ENCODE data around the gene ZBTB42.

The ZBTB42 gene

GRCh38 chr14:104796687-104797081 is 4.2 kb upstream of the ZBTB42 start:
- peak overlapping the region; percentile 74 for H3K4me3 Mint-ChIP-seq
- H3K27me3 Mint-ChIP-seq, result no peaks in the 10 kb centered on the region
- DNase-seq (ENCODE audit: low spot score in 2 of 2) (no peak), ATAC-seq (replicated peaks; ENCODE audit: extremely low read depth, poor library complexity, severe bottlenecking) (no peak)
- H3K36me3 Mint-ChIP-seq (ENCODE audit: insufficient read depth), result peaks cover 20% of the 10 kb centered on the region
- H3K4me1 Mint-ChIP-seq, result peaks cover 48% of the 10 kb centered on the region
- no peaks in the 10 kb centered on the region for H3K9me3 Mint-ChIP-seq
- H3K27ac Mint-ChIP-seq (ENCODE audit: low read depth), result peak overlapping the region; percentile 46

- Mint-ChIP-seq H3K4me1 (peaks cover 48% of the 10 kb centered on the region), H3K4me3 (peak overlapping the region; percentile 74), H3K9me3 (no peaks in the 10 kb centered on the region), H3K27ac (ENCODE audit: low read depth) (peak overlapping the region; percentile 46), H3K27me3 (no peaks in the 10 kb centered on the region), H3K36me3 (ENCODE audit: insufficient read depth) (peaks cover 20% of the 10 kb centered on the region)
- ATAC-seq (replicated peaks; ENCODE audit: extremely low read depth, poor library complexity, severe bottlenecking) (no peak), DNase-seq (ENCODE audit: low spot score in 2 of 2) (no peak)
These were observed 3.5 kb upstream of the ZBTB42 start for GRCh38 chr14:104797115-104798044.

GRCh38 chr14:104798300-104799243 is 2.3 kb upstream of the ZBTB42 start:
- peaks cover 20% of the 10 kb centered on the region for H3K36me3 Mint-ChIP-seq (ENCODE audit: insufficient read depth)
- no peaks in the 10 kb centered on the region for H3K27me3 Mint-ChIP-seq
- H3K4me1 Mint-ChIP-seq, result peaks cover 36% of the 10 kb centered on the region
- no peak for ATAC-seq (replicated peaks; ENCODE audit: extremely low read depth, poor library complexity, severe bottlenecking)
- no peaks in the 10 kb centered on the region for H3K9me3 Mint-ChIP-seq
- peak overlapping the region; percentile 53 for H3K4me3 Mint-ChIP-seq
- H3K27ac Mint-ChIP-seq (ENCODE audit: low read depth), result no peak overlapping the region
- DNase-seq (ENCODE audit: low spot score in 2 of 2), result no peak

- H3K27me3 Mint-ChIP-seq, result no peaks in the 10 kb centered on the region
- DNase-seq (ENCODE audit: low spot score in 2 of 2) (no peak), ATAC-seq (replicated peaks; ENCODE audit: extremely low read depth, poor library complexity, severe bottlenecking) (no peak)
- peaks cover 20% of the 10 kb centered on the region for H3K36me3 Mint-ChIP-seq (ENCODE audit: insufficient read depth)
- peaks cover 28% of the 10 kb centered on the region for H3K4me1 Mint-ChIP-seq
- H3K27ac Mint-ChIP-seq (ENCODE audit: low read depth), result peak overlapping the region; percentile 61
- peak overlapping the region; percentile 53 for H3K4me3 Mint-ChIP-seq
- no peaks in the 10 kb centered on the region for H3K9me3 Mint-ChIP-seq
These were observed 1.5 kb upstream of the ZBTB42 start for GRCh38 chr14:104799244-104800014.

- Mint-ChIP-seq H3K27me3 (no peaks in the 10 kb centered on the region), H3K27ac (ENCODE audit: low read depth) (peak overlapping the region; percentile 61), H3K4me3 (peak overlapping the region; percentile 53), H3K36me3 (ENCODE audit: insufficient read depth) (peaks cover 19% of the 10 kb centered on the region), H3K9me3 (no peaks in the 10 kb centered on the region), H3K4me1 (peaks cover 25% of the 10 kb centered on the region)
- DNase-seq (ENCODE audit: low spot score in 2 of 2) (peak; percentile 42 to 47), ATAC-seq (replicated peaks; ENCODE audit: extremely low read depth, poor library complexity, severe bottlenecking) (peak; percentile 64)
These were observed 708 bp upstream of the ZBTB42 start for GRCh38 chr14:104800015-104800770.

- peaks cover 18% of the 10 kb centered on the region for H3K4me1 Mint-ChIP-seq
- no peaks in the 10 kb centered on the region for H3K27me3 Mint-ChIP-seq
- peak overlapping the region; percentile 86 for H3K4me3 Mint-ChIP-seq
- peaks cover 12% of the 10 kb centered on the region for H3K36me3 Mint-ChIP-seq (ENCODE audit: insufficient read depth)
- H3K9me3 Mint-ChIP-seq, result no peaks in the 10 kb centered on the region
- no peak for ATAC-seq (replicated peaks; ENCODE audit: extremely low read depth, poor library complexity, severe bottlenecking)
- peak overlapping the region; percentile 86 for H3K27ac Mint-ChIP-seq (ENCODE audit: low read depth)
- no peak for DNase-seq (ENCODE audit: low spot score in 2 of 2)
These were observed 856 bp downstream of the ZBTB42 start for GRCh38 chr14:104801520-104802393.

- no peak for DNase-seq (ENCODE audit: low spot score in 2 of 2)
- H3K4me1 Mint-ChIP-seq, result peaks cover 18% of the 10 kb centered on the region
- H3K27me3 Mint-ChIP-seq, result no peaks in the 10 kb centered on the region
- H3K36me3 Mint-ChIP-seq (ENCODE audit: insufficient read depth), result peaks cover 10% of the 10 kb centered on the region
- H3K27ac Mint-ChIP-seq (ENCODE audit: low read depth), result no peak overlapping the region
- peak overlapping the region; percentile 52 for H3K4me3 Mint-ChIP-seq
- H3K9me3 Mint-ChIP-seq, result no peaks in the 10 kb centered on the region
- ATAC-seq (replicated peaks; ENCODE audit: extremely low read depth, poor library complexity, severe bottlenecking), result no peak
These were observed 1.7 kb downstream of the ZBTB42 start for GRCh38 chr14:104802394-104803184.

GRCh38 chr14:104803280-104803911 is 2.5 kb downstream of the ZBTB42 start:
- no peak for ATAC-seq (replicated peaks; ENCODE audit: extremely low read depth, poor library complexity, severe bottlenecking)
- H3K27me3 Mint-ChIP-seq, result no peaks in the 10 kb centered on the region
- H3K9me3 Mint-ChIP-seq, result no peaks in the 10 kb centered on the region
- H3K36me3 Mint-ChIP-seq (ENCODE audit: insufficient read depth), result peaks cover 10% of the 10 kb centered on the region
- H3K27ac Mint-ChIP-seq (ENCODE audit: low read depth), result no peak overlapping the region
- H3K4me3 Mint-ChIP-seq, result no peak overlapping the region
- DNase-seq (ENCODE audit: low spot score in 2 of 2), result no peak
- peaks cover 18% of the 10 kb centered on the region for H3K4me1 Mint-ChIP-seq

- Mint-ChIP-seq H3K4me1 (peaks cover 18% of the 10 kb centered on the region), H3K27ac (ENCODE audit: low read depth) (no peak overlapping the region), H3K9me3 (no peaks in the 10 kb centered on the region), H3K36me3 (ENCODE audit: insufficient read depth) (peaks cover 8% of the 10 kb centered on the region), H3K4me3 (no peak overlapping the region), H3K27me3 (no peaks in the 10 kb centered on the region)
- no peak for DNase-seq (ENCODE audit: low spot score in 2 of 2)
- no peak for ATAC-seq (replicated peaks; ENCODE audit: extremely low read depth, poor library complexity, severe bottlenecking)
These were observed 3.1 kb downstream of the ZBTB42 start for GRCh38 chr14:104803912-104804410.

All from central memory CD8-positive, alpha-beta T cell (primary cell).